COLO668 (cell line): ENCODE data around the gene TMEM132D.
"Not testable (repeated sequence)": the region's sequence is repeated elsewhere in the genome, so short reads cannot be mapped to it uniquely, and the experiment has no call there.

Experiments
- DNase-seq: peaks from one replicate; lab custom pipeline; 2025; ENCODE audit not compliant: unreplicated experiment; lab: John Stamatoyannopoulos, UW

TMEM132D gene

GRCh38 chr12:129903956-129904829 is at the start of gene TMEM132D:
Gene TMEM132D, minus strand, starts transcription at chr12:129904025.
- DNase-seq: peak; percentile 41

GRCh38 chr12:129949651-129950050 is 45.8 kb upstream of the TMEM132D start:
- DNase-seq: no peak

GRCh38 chr12:129941618-129942017 is 37.8 kb upstream of the TMEM132D start:
- no peak for DNase-seq

GRCh38 chr12:129938089-129938488 is 34.3 kb upstream of the TMEM132D start:
- DNase-seq: no peak

- DNase-seq: no peak
Measured at GRCh38 chr12:129937426-129937825, 33.6 kb upstream of the TMEM132D start.

GRCh38 chr12:129928643-129929042 is 24.8 kb upstream of the TMEM132D start:
- no peak for DNase-seq

- DNase-seq: no peak
Measured at GRCh38 chr12:129927316-129927900, 23.6 kb upstream of the TMEM132D start.

- DNase-seq: peak; percentile 75
Measured at GRCh38 chr12:129911428-129912049, 7.7 kb upstream of the TMEM132D start.

- DNase-seq: no peak
Measured at GRCh38 chr12:129909051-129910020, 5.5 kb upstream of the TMEM132D start.

GRCh38 chr12:129903092-129903945 is 506 bp downstream of the TMEM132D start:
- DNase-seq: peak; percentile 43

GRCh38 chr12:129902371-129903091 is 1.3 kb downstream of the TMEM132D start:
- DNase-seq: no peak

GRCh38 chr12:129901254-129901653 is 2.6 kb downstream of the TMEM132D start:
- DNase-seq: no peak

- DNase-seq: no peak
Measured at GRCh38 chr12:129900306-129900705, 3.5 kb downstream of the TMEM132D start.

- DNase-seq: not testable (repeated sequence)
Measured at GRCh38 chr12:129899045-129899444, 4.8 kb downstream of the TMEM132D start.

- no peak for DNase-seq
Measured at GRCh38 chr12:129893691-129894090, 10.1 kb downstream of the TMEM132D start.

- peak; percentile 78 for DNase-seq
Measured at GRCh38 chr12:129887101-129887500, 16.7 kb downstream of the TMEM132D start.

GRCh38 chr12:129886541-129886940 is 17.3 kb downstream of the TMEM132D start:
- no peak for DNase-seq

GRCh38 chr12:129885287-129885686 is 18.5 kb downstream of the TMEM132D start:
- no peak for DNase-seq

GRCh38 chr12:129877411-129877810 is 26.4 kb downstream of the TMEM132D start:
- DNase-seq: no peak
